CD4-positive, alpha-beta T cell treated with Interleukin-15 for 4 hours (primary cell): ENCODE data around the gene HIF1AN.

Experiments
- DNase-seq: peaks from one replicate; pipeline ENCODE4 v3.0.0-alpha.2; 2020; ENCODE audit warnings: low spot score

Gene HIF1AN

GRCh38 chr10:100535715-100536353 lies at the start of gene HIF1AN:
Gene HIF1AN (plus strand): TSS chr10:100535943. CDS start chr10:100535959, 16 bp downstream.
- peak; percentile 94 for DNase-seq

GRCh38 chr10:100487529-100487928 lies 48.2 kb upstream of the HIF1AN start:
- DNase-seq = no peak

GRCh38 chr10:100489396-100489795 lies 46.3 kb upstream of the HIF1AN start:
- no peak for DNase-seq

- DNase-seq = no peak
Measured at GRCh38 chr10:100490531-100490930, 45.2 kb upstream of the HIF1AN start.

GRCh38 chr10:100496567-100496966 lies 39.2 kb upstream of the HIF1AN start:
- no peak for DNase-seq

- no peak for DNase-seq
Measured at GRCh38 chr10:100498059-100498458, 37.7 kb upstream of the HIF1AN start.

- no peak for DNase-seq
Measured at GRCh38 chr10:100501423-100501822, 34.3 kb upstream of the HIF1AN start.

GRCh38 chr10:100502926-100503494 lies 32.7 kb upstream of the HIF1AN start:
- DNase-seq = no peak

- no peak for DNase-seq
Measured at GRCh38 chr10:100504096-100504495, 31.6 kb upstream of the HIF1AN start.

- DNase-seq = no peak
Measured at GRCh38 chr10:100505164-100505563, 30.6 kb upstream of the HIF1AN start.

- DNase-seq = no peak
Measured at GRCh38 chr10:100506596-100507356, 29.0 kb upstream of the HIF1AN start.

GRCh38 chr10:100507357-100507732 lies 28.4 kb upstream of the HIF1AN start:
- DNase-seq = no peak

GRCh38 chr10:100508266-100508665 lies 27.5 kb upstream of the HIF1AN start:
- DNase-seq = no peak

GRCh38 chr10:100508691-100509150 lies 27.0 kb upstream of the HIF1AN start:
- peak; percentile 71 for DNase-seq

- peak; percentile 70 for DNase-seq
Measured at GRCh38 chr10:100509241-100509840, 26.4 kb upstream of the HIF1AN start.

GRCh38 chr10:100510533-100511308 lies 25.0 kb upstream of the HIF1AN start:
- DNase-seq = peak; percentile 80

- no peak for DNase-seq
Measured at GRCh38 chr10:100515612-100516011, 20.1 kb upstream of the HIF1AN start.

- no peak for DNase-seq
Measured at GRCh38 chr10:100516847-100517246, 18.9 kb upstream of the HIF1AN start.

GRCh38 chr10:100518761-100519241 lies 16.9 kb upstream of the HIF1AN start:
- DNase-seq = peak; percentile 63

GRCh38 chr10:100519311-100520051 lies 16.3 kb upstream of the HIF1AN start, which contains the start of gene SEC31B:
Gene SEC31B (minus strand): TSS chr10:100519861. CDS start chr10:100516952, 2,909 bp downstream.
- no peak for DNase-seq

- no peak for DNase-seq
Measured at GRCh38 chr10:100520811-100521210, 14.9 kb upstream of the HIF1AN start.
